HEK293 (cell line): ENCODE measurements around the gene RNASEH2A.

Source experiments
- CTCF ChIA-PET: fragments of 350-600 bp; formaldehyde crosslinking; extraction: SDS; loops from one replicate; lab custom pipeline; 2021; ENCODE audit warnings: antibody characterized with exemption; lab: Yijun Ruan, JAX
- POLR2A ChIA-PET: fragments of 300-600 bp; formaldehyde crosslinking; extraction: SDS; loops from one replicate; lab custom pipeline; 2020; ENCODE audit warnings: antibody characterized with exemption, inconsistent platforms; lab: Yijun Ruan, JAX
- H3K27ac ChIP-seq: fragments of 200-500 bp; sonication (Bioruptor generic); 2 replicates; pipeline ENCODE4 v1.5.1; 2014; ENCODE audit warnings: low read depth, low read length, control low read depth, inconsistent platforms; ENCODE audit errors: extremely low read depth
- H3K36me3 ChIP-seq, 2 experiments: fragments of 200-500 bp in 1 of 2; sonication (Bioruptor generic) in 1 of 2; 1 replicate in 1 of 2; 2 replicates in 1 of 2; pipeline ENCODE4 v1.5.1; 2014 to 2017; ENCODE audit warnings: inconsistent platforms in 2 of 2, low read length in 2 of 2; ENCODE audit not compliant: control insufficient read depth in 2 of 2, insufficient read depth in 1 of 2
- H3K4me1 ChIP-seq: fragments of 200-500 bp; sonication (Bioruptor generic); 2 replicates; pipeline ENCODE4 v1.5.1; 2014; ENCODE audit warnings: mild to moderate bottlenecking, low read length, inconsistent platforms; ENCODE audit not compliant: control insufficient read depth, insufficient read depth
- H3K4me3 ChIP-seq: 2 replicates; pipeline ENCODE4 v1.5.1; 2011; ENCODE audit warnings: low read depth, mild to moderate bottlenecking, control low read depth, low read length, moderate library complexity
- H3K9me3 ChIP-seq: fragments of 200-500 bp; sonication (Bioruptor generic); 2 replicates; pipeline ENCODE4 v1.5.1; 2014; ENCODE audit warnings: low read depth, low read length, inconsistent platforms; ENCODE audit not compliant: control insufficient read depth, insufficient read depth
- BCL11A ChIP-seq: fragments of 450-650 bp; formaldehyde crosslinking; IDR thresholded peaks from 2 replicates; pipeline ENCODE4 v1.5.1; 2016; ENCODE audit warnings: low read depth, missing biosample characterization, missing genetic modification characterization
- GLI4 ChIP-seq: fragments of 450-650 bp; formaldehyde crosslinking; IDR thresholded peaks from 2 replicates; pipeline ENCODE4 v1.5.1; 2016; ENCODE audit warnings: missing biosample characterization, missing genetic modification characterization
- OSR2 ChIP-seq: fragments of 450-650 bp; formaldehyde crosslinking; IDR thresholded peaks from 2 replicates; pipeline ENCODE4 v1.5.1; 2016; ENCODE audit warnings: missing biosample characterization, missing genetic modification characterization
- RBAK ChIP-seq: fragments of 450-650 bp; formaldehyde crosslinking; IDR thresholded peaks from 2 replicates; pipeline ENCODE4 v1.5.1; 2016; ENCODE audit warnings: missing biosample characterization, missing genetic modification characterization
- SP3 ChIP-seq: fragments of 450-650 bp; formaldehyde crosslinking; IDR thresholded peaks from 2 replicates; pipeline ENCODE4 v1.5.1; 2016; ENCODE audit warnings: missing biosample characterization, missing genetic modification characterization
- ZBTB1 ChIP-seq: fragments of 450-650 bp; formaldehyde crosslinking; IDR thresholded peaks from 2 replicates; pipeline ENCODE4 v1.5.1; 2016; ENCODE audit warnings: missing biosample characterization, missing genetic modification characterization
- ZFHX2 ChIP-seq: fragments of 450-650 bp; formaldehyde crosslinking; conservative IDR thresholded peaks from 2 replicates; pipeline ENCODE4 v1.5.1; 2016; ENCODE audit warnings: missing biosample characterization, missing genetic modification characterization
- ZNF239 ChIP-seq: fragments of 450-650 bp; formaldehyde crosslinking; IDR thresholded peaks from 2 replicates; pipeline ENCODE4 v1.5.1; 2016; ENCODE audit warnings: missing biosample characterization, missing genetic modification characterization
- ZNF324 ChIP-seq: fragments of 450-650 bp; formaldehyde crosslinking; IDR thresholded peaks from 2 replicates; pipeline ENCODE4 v1.5.1; 2016; ENCODE audit warnings: missing biosample characterization, missing genetic modification characterization
- ZNF350 ChIP-seq: fragments of 450-650 bp; formaldehyde crosslinking; IDR thresholded peaks from 2 replicates; pipeline ENCODE4 v1.5.0; 2017; ENCODE audit warnings: missing biosample characterization, mild to moderate bottlenecking, missing genetic modification characterization
- ZNF473 ChIP-seq: fragments of 450-650 bp; formaldehyde crosslinking; IDR thresholded peaks from 2 replicates; pipeline ENCODE4 v1.5.1; 2017; ENCODE audit warnings: missing biosample characterization, missing genetic modification characterization
- ZNF48 ChIP-seq: fragments of 450-650 bp; formaldehyde crosslinking; IDR thresholded peaks from 2 replicates; pipeline ENCODE4 v1.5.1; 2016; ENCODE audit warnings: missing biosample characterization, missing genetic modification characterization
- ZNF658 ChIP-seq: fragments of 450-650 bp; formaldehyde crosslinking; IDR thresholded peaks from 2 replicates; pipeline ENCODE4; 2016; ENCODE audit warnings: missing biosample characterization, missing genetic modification characterization
- TF ChIP-seq, protein P1 (sequence below): fragments of 450-650 bp; formaldehyde crosslinking; IDR thresholded peaks from 2 replicates; pipeline ENCODE4 v1.5.1; 2016; ENCODE audit warnings: missing biosample characterization, missing genetic modification characterization
- TF ChIP-seq, protein P2 (sequence below): fragments of 450-650 bp; formaldehyde crosslinking; IDR thresholded peaks from 2 replicates; pipeline ENCODE4 v1.5.1; 2016; ENCODE audit warnings: missing biosample characterization, missing genetic modification characterization
- TF ChIP-seq, protein P3 (sequence below): fragments of 450-650 bp; IDR thresholded peaks from 2 replicates; pipeline ENCODE4 v1.5.1; 2018; ENCODE audit warnings: missing biosample characterization, missing genetic modification characterization
- TF ChIP-seq, protein P4 (sequence below): fragments of 450-650 bp; formaldehyde crosslinking; IDR thresholded peaks from 2 replicates; pipeline ENCODE4 v1.5.1; 2016; ENCODE audit warnings: missing biosample characterization, missing genetic modification characterization
- TF ChIP-seq, protein P5 (sequence below): fragments of 450-650 bp; formaldehyde crosslinking; IDR thresholded peaks from 2 replicates; pipeline ENCODE4 v1.5.1; 2016; ENCODE audit warnings: missing biosample characterization, missing genetic modification characterization
- TF ChIP-seq, protein P6 (sequence below): fragments of 450-650 bp; IDR thresholded peaks from 2 replicates; pipeline ENCODE4 v1.5.1; 2018; ENCODE audit warnings: missing biosample characterization, mild to moderate bottlenecking, missing genetic modification characterization

The RNASEH2A gene

DNA sequence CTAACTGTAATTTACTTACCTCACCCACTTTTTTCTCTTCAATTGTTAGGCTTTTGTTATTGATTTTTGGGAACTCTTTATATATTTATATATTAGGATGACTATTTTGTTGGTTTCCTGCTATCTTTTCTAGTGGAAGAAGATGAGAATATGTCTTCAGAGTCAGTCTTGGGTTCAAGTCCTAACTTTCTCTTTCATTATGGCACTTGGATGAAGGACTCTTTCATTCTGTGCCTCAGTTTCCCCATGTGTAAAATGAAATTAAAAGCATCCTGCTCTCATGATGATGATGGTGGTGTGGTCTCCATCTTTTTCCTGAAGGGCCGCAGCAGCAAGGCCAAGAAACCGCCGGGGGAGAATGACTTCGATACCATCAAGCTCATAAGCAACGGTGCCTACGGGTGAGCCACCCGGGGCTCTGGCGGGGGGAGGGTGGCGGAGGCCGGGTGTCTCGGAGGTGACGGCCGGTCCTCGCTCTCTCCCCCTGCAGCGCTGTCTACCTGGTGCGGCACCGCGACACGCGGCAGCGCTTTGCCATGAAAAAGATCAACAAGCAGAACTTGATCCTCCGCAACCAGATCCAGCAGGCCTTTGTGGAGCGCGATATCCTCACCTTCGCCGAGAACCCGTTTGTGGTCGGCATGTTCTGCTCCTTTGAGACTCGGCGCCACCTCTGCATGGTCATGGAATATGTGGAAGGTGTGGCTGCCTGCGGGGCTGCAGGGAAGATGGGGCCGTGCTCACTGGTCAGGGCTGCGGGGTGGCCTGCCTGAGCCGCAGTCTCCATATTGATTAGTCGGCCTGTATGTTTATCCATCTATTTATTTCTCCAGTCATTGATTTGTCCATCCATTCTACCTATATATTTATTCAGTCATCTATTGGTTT lies 51.9 kb downstream of the RNASEH2A start:
- POLR2A ChIA-PET, result no interaction called here
- CTCF ChIA-PET, result interaction anchor here (0.6 to 2.5 kb wide), 3 partner anchors 11 to 97 kb away, joined by 3 to 12 read pairs (median 5); no protein-coding TSS in a partner anchor

DNA sequence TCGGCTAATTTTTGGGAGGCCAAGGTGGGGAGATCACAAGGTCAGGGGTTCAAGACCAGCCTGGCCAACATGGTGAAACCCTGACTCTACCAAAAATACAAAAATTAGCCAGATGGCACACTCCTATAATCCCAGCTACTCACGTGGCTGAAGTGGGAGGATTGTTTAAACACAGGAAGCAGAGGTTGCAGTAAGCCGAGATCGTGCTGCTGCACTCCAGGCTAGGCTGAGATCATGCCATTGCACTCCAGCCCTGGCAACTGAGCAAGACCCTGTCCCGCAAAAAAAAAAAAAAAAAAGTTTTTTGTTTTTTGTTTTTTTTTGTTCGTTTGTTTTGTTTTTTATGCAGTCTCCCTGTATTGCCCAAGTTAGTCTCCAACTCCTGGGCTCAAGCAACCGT lies 53.2 kb downstream of the RNASEH2A start:
- no peaks in the 10 kb centered on the region for H3K9me3 ChIP-seq
- TF ChIP-seq, protein P1, sequence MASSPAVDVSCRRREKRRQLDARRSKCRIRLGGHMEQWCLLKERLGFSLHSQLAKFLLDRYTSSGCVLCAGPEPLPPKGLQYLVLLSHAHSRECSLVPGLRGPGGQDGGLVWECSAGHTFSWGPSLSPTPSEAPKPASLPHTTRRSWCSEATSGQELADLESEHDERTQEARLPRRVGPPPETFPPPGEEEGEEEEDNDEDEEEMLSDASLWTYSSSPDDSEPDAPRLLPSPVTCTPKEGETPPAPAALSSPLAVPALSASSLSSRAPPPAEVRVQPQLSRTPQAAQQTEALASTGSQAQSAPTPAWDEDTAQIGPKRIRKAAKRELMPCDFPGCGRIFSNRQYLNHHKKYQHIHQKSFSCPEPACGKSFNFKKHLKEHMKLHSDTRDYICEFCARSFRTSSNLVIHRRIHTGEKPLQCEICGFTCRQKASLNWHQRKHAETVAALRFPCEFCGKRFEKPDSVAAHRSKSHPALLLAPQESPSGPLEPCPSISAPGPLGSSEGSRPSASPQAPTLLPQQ, result no peak
- TF ChIP-seq ZFHX2 (tag by site-specific recombination), result 0 out of 2 replicates have a peak, but pooled peaks have one; percentile 19
- TF ChIP-seq, protein P2, sequence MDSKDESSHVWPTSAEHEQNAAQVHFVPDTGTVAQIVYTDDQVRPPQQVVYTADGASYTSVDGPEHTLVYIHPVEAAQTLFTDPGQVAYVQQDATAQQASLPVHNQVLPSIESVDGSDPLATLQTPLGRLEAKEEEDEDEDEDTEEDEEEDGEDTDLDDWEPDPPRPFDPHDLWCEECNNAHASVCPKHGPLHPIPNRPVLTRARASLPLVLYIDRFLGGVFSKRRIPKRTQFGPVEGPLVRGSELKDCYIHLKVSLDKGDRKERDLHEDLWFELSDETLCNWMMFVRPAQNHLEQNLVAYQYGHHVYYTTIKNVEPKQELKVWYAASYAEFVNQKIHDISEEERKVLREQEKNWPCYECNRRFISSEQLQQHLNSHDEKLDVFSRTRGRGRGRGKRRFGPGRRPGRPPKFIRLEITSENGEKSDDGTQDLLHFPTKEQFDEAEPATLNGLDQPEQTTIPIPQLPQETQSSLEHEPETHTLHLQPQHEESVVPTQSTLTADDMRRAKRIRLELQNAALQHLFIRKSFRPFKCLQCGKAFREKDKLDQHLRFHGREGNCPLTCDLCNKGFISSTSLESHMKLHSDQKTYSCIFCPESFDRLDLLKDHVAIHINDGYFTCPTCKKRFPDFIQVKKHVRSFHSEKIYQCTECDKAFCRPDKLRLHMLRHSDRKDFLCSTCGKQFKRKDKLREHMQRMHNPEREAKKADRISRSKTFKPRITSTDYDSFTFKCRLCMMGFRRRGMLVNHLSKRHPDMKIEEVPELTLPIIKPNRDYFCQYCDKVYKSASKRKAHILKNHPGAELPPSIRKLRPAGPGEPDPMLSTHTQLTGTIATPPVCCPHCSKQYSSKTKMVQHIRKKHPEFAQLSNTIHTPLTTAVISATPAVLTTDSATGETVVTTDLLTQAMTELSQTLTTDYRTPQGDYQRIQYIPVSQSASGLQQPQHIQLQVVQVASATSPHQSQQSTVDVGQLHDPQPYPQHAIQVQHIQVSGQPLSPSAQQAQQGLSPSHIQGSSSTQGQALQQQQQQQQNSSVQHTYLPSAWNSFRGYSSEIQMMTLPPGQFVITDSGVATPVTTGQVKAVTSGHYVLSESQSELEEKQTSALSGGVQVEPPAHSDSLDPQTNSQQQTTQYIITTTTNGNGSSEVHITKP (tag by site-specific recombination), result 0 out of 2 replicates have a peak, but pooled peaks have one; percentile 27
- no peaks in the 10 kb centered on the region for H3K4me1 ChIP-seq
- H3K27ac ChIP-seq, result no peak overlapping the region
- no peak overlapping the region for H3K4me3 ChIP-seq
- ChIA-PET CTCF (interaction anchor here (0.6 to 2.5 kb wide), 2 partner anchors 10 to 12 kb away, joined by 3 to 12 read pairs; no protein-coding TSS in a partner anchor), POLR2A (no interaction called here)
- no peaks in the 10 kb centered on the region; a peak in 1 of 3 replicates for H3K36me3 ChIP-seq

More for the DNA sequence above, 51.9 kb downstream of the RNASEH2A start:
- Histone ChIP-seq H3K4me1 (no peaks in the 10 kb centered on the region), H3K4me3 (no peak overlapping the region), H3K9me3 (no peaks in the 10 kb centered on the region), H3K27ac (no peak overlapping the region), H3K36me3 (no peaks in the 10 kb centered on the region; a peak in 1 of 3 replicates)
- no peak for TF ChIP-seq ZNF473 (tag by site-specific recombination)
- TF ChIP-seq OSR2 (tag by site-specific recombination), result no peak
- no peak for TF ChIP-seq ZNF658 (tag by site-specific recombination)
- no peak for TF ChIP-seq RBAK (tag by site-specific recombination)
- TF ChIP-seq ZBTB1 (tag by site-specific recombination), result no peak
- TF ChIP-seq, protein P3, sequence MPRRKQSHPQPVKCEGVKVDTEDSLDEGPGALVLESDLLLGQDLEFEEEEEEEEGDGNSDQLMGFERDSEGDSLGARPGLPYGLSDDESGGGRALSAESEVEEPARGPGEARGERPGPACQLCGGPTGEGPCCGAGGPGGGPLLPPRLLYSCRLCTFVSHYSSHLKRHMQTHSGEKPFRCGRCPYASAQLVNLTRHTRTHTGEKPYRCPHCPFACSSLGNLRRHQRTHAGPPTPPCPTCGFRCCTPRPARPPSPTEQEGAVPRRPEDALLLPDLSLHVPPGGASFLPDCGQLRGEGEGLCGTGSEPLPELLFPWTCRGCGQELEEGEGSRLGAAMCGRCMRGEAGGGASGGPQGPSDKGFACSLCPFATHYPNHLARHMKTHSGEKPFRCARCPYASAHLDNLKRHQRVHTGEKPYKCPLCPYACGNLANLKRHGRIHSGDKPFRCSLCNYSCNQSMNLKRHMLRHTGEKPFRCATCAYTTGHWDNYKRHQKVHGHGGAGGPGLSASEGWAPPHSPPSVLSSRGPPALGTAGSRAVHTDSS, result no peak
- TF ChIP-seq, protein P4, sequence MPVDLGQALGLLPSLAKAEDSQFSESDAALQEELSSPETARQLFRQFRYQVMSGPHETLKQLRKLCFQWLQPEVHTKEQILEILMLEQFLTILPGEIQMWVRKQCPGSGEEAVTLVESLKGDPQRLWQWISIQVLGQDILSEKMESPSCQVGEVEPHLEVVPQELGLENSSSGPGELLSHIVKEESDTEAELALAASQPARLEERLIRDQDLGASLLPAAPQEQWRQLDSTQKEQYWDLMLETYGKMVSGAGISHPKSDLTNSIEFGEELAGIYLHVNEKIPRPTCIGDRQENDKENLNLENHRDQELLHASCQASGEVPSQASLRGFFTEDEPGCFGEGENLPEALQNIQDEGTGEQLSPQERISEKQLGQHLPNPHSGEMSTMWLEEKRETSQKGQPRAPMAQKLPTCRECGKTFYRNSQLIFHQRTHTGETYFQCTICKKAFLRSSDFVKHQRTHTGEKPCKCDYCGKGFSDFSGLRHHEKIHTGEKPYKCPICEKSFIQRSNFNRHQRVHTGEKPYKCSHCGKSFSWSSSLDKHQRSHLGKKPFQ, result no peak
- TF ChIP-seq, protein P5, sequence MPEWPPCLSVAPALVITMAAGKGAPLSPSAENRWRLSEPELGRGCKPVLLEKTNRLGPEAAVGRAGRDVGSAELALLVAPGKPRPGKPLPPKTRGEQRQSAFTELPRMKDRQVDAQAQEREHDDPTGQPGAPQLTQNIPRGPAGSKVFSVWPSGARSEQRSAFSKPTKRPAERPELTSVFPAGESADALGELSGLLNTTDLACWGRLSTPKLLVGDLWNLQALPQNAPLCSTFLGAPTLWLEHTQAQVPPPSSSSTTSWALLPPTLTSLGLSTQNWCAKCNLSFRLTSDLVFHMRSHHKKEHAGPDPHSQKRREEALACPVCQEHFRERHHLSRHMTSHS (tag by site-specific recombination), result no peak
- TF ChIP-seq, protein P1, result no peak
- TF ChIP-seq SP3 (tag by site-specific recombination), result no peak
- no peak for TF ChIP-seq ZNF350
- no peak for TF ChIP-seq BCL11A (tag by site-specific recombination)
- no peak for TF ChIP-seq ZNF324 (tag by site-specific recombination)
- no peak for TF ChIP-seq ZNF48 (tag by site-specific recombination)
- TF ChIP-seq, protein P6, sequence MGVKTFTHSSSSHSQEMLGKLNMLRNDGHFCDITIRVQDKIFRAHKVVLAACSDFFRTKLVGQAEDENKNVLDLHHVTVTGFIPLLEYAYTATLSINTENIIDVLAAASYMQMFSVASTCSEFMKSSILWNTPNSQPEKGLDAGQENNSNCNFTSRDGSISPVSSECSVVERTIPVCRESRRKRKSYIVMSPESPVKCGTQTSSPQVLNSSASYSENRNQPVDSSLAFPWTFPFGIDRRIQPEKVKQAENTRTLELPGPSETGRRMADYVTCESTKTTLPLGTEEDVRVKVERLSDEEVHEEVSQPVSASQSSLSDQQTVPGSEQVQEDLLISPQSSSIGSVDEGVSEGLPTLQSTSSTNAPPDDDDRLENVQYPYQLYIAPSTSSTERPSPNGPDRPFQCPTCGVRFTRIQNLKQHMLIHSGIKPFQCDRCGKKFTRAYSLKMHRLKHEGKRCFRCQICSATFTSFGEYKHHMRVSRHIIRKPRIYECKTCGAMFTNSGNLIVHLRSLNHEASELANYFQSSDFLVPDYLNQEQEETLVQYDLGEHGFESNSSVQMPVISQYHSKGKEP (tag by site-specific recombination), result no peak
- TF ChIP-seq ZNF239 (tag by site-specific recombination), result no peak
- TF ChIP-seq GLI4 (tag by site-specific recombination), result no peak
- TF ChIP-seq, all 188 proteins: peak for 0
